NCI-H226 (cell line): ENCODE data around the gene COA8.

ENCODE experiments used
- DNase-seq: peaks from one replicate; pipeline ENCODE4 v3.0.0-alpha.2; 2015

Gene COA8

GRCh38 chr14:103550451-103551337 is 12.1 kb upstream of the COA8 start:
- DNase-seq = no peak

GRCh38 chr14:103551338-103551762 is 11.4 kb upstream of the COA8 start:
- DNase-seq = no peak

DNA sequence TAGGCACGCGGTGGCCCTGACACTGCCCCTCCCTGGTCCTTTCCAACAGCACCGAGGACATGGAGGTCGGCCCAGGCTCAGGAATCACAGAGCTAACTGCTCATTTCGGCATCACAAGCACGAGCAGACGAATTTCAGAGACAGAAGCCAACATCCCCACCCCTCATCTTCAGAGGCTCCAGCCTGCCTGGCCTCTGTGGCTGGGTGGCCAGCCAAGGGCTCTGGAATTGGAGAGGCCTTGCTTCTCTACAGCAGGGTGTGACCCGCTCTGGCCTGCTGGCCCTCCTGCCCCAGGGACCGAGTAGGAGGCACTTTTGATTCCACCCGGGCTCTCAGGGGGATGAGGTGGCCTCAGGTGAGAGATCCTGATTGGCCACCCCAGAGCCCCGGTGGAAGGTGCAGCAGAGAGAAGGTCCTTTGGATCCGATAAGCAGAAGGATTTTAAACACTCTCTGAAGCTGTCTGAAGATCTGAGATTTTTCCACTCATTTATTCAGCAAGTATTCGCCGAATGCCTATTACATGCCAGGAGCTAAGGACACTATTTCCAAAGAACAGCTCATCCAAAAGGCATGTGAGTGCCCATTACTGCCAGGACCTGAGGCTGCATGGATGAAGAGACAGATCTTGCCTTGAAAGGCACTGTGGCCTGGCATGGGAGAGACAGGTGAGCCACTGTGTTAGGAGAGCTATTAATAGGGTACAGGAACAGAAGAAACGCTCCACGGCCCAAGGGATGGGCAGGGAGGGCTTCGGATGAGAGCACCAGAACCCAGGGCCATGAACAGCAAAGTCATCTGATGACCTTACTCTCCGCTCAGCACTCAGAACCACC is 10.5 kb upstream of the COA8 start:
- DNase-seq = peak; percentile 26

GRCh38 chr14:103552846-103553210 is 9.9 kb upstream of the COA8 start:
- DNase-seq = no peak

DNA sequence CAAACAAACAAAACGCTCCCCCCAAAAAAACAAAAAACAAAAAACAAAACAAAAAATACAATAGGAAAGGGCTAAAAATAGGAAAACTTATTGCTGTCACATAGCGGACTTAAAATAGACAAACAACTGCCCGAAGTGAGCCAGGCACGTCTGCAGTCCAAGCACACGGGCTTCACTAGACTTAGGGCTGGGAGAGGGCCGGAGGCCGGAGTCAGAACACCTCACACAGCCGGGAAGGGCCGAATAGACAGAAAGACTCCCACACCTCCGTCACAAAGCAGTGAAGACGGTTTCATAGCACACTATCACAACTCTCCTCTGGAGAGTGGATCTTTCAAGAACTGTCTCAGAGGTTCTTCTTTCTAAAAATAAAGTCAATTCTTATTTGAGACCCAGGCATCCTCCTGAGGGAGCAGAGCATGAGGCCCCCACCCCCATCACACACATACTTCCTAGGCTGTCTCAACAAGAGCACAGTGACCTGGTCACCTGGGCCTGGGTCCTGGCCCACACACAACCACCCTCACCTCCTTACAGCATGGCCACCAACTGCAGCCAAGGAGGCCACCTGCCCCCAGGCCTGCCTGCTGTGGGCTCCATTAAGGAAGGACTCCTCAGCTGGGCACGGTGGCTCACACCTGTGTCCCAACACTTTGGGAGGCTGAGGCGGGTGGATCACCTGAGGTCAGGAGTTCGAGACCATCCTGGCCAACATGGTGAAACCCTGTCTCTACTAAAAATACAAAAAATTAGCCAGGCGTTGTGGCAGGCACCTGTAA is 7.0 kb upstream of the COA8 start:
- no peak for DNase-seq

- no peak for DNase-seq
Observed at GRCh38 chr14:103556946-103557758, 5.6 kb upstream of the COA8 start.

- peak; percentile 58 for DNase-seq
Observed at GRCh38 chr14:103558071-103558882, 4.5 kb upstream of the COA8 start.

DNA sequence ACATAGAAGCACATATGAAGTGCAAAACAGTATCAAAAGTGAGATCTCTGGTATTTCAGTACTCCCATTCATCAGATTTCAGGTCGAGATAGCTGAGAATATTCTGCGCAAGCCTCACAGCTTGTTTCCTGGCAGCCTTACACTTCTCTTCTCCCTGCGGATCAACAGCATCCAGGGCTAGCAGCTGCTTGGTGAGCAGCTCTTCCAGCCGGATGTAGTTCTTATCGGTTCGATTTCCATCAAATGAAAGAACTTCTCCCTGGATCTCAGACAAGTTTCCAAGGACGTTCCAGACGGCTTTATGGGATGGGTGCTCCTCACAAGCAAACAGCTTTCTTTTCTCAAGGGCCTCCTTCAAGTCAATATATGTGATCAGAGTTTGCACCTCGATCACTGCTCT is 3.0 kb upstream of the COA8 start:
- no peak for DNase-seq

- DNase-seq = no peak
Observed at GRCh38 chr14:103560691-103561090, 2.1 kb upstream of the COA8 start.

DNA sequence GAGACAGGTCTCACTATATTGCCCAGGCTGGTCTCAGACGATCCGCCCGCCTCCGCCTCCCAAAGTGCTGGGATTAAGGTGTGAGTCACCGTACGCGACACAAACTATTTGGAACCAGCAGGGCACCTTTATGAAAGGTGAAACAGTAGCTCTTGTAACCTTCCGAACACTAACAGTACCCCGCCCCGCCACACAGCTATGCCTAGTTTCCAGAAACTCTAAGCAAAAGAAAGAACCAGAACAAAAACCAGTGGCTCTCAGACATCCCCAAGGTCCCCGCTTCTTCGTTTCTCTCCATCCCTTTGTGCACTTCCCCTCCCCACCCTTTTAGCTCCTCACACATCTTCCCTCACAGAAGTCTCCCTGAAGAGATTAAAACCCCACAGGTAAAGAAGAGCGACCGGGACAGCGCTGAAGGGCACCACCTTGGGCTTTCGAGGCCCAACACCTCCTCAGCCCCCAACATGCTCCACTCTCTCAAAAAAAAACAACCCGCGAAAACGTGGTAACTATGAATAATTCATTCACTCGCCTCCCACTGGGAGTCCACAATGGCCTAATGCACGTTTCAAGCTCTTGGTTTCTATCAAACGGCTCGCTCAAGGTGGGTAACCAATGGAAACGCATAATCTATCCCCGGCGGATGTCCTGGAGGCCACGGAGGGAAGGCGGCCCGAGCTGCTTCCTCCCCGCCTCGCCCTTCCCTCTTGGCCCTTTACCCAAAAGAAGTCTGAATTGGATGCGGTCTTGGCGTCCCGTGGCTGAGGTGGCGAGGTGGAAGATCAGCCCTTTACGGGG is 1.2 kb upstream of the COA8 start:
- DNase-seq = no peak

DNA sequence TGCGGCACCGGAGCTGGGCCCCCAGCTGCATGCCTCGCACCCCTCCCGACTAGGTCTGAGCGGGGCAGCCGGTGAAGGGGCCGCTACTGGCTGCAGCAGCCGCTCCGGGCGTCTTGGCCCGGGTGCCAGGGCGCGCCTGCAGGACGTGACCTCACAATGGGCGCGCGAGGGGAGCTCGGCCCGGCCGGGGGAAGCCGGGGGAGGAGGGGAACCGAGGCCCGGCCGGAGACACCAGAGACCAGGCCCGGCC is 656 bp upstream of the COA8 start:
- peak; percentile 41 for DNase-seq

DNA sequence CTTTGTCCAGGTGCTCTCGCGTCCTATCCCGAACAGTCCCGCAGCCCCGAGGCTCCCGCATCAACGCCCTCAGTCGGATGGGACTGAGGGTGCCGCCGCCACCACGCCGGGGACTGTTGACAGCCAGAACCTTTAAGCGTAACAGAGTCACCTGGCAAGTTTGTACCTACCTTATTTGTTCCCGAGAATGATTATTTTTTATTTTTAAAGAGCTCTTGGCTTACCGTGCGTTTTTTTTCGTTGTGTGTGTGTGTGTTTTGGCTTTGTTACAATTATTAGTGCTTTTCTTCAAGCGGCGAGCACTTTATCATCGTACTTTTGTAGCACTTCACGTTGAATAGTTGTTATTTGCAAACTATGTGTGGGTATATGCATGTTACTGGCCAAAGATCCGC is 463 bp downstream of the COA8 start:
- no peak for DNase-seq

- DNase-seq = no peak
Observed at GRCh38 chr14:103563844-103564505, 1.2 kb downstream of the COA8 start.

- no peak for DNase-seq
Observed at GRCh38 chr14:103568952-103569351, 6.2 kb downstream of the COA8 start.

- DNase-seq = no peak
Observed at GRCh38 chr14:103569408-103569807, 6.6 kb downstream of the COA8 start.

- DNase-seq = no peak
Observed at GRCh38 chr14:103574104-103574503, 11.3 kb downstream of the COA8 start.

DNA sequence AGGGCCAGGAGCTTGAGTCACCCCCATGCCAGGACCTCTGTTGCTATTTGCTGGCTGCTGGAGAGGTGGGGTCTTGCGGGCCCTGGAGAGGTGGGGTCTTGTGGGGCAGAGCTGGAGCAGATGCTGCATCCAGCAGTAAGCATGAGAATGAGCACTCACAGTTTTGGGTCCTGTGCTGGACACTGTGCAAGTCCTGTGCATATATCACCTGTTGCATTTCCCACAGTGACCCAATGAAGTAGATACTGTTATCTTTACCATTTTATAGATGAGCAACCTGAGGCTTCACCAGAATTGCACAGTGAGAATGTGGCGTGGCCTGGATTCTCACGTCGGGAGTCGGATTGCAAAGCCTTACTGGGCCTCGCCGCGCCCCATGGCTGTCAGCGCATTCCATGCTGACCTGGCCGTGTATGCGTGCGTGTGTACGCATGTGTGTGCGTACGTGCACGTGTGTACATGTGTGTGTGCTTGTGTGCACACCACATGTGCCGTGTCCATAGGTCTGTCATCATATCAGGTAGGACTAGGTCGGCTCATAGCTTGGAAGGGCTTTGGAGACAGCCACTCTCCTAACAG is 12.0 kb downstream of the COA8 start:
- DNase-seq = no peak

- peak; percentile 90 for DNase-seq
Observed at GRCh38 chr14:103576371-103577024, 13.7 kb downstream of the COA8 start.

GRCh38 chr14:103578401-103579075 is 15.8 kb downstream of the COA8 start:
- DNase-seq = no peak
